GF-D8 (cell line): ENCODE measurements around the gene COMMD8.

Source experiments
- DNase-seq: peaks from one replicate; lab custom pipeline; 2025; lab: John Stamatoyannopoulos, UW

The COMMD8 gene

DNA sequence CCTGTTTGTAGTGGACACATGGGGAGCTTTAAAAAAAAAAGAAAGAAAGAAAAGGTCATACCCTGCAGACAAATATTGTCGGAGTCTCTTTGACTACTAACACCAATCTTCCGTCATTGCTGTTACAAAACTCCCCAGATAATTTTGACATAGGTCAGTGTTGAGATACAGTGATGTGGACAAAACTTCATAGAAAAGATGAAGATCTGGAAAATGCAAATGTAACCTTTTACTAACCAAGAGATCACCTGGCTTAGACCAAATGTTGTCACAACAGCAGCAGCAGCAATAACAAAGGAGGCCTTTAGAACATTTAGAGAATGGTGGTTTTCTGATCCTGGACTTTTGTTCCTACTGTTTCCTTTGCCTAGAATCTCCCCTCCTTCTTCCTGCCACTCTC is 8.1 kb upstream of the COMMD8 start:
- no peak for DNase-seq

DNA sequence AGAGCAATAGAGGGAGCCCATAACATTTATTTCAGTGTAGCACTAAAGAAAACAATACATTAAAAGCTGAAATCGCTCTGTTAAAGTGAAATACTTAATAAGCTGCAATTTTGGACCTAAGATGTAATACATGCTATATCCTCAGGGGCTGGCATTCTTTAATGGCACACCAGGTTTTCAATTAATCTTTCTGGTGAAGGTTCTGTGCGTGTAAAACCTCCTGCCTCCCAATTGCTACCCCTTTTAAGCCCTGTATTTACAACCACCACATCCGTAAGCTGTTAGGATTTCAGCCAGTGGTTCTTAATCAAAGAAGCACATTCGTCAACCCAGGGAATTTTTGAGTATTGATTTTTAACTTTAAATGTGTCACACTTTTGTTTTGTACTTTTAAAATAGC is 7.6 kb upstream of the COMMD8 start:
- no peak for DNase-seq

DNA sequence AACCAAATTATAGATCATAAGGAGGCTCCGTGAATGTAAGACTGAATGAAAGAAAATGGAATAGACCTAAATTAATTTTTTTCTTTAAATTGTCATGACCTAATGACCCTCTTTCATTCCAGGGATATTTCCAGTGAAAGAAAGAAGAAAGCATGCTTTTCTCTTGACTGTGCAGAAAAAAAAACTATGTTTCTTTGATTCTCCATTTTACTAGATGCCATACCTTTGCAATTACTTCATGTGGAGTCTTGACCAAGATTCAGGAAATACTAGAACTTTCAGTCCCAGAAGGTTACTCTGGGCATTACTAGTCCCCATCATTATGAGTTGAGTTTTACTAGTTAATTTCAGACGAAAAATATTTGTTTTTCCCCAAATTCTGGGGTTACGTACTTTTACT is 6.4 kb upstream of the COMMD8 start:
- DNase-seq = no peak

DNA sequence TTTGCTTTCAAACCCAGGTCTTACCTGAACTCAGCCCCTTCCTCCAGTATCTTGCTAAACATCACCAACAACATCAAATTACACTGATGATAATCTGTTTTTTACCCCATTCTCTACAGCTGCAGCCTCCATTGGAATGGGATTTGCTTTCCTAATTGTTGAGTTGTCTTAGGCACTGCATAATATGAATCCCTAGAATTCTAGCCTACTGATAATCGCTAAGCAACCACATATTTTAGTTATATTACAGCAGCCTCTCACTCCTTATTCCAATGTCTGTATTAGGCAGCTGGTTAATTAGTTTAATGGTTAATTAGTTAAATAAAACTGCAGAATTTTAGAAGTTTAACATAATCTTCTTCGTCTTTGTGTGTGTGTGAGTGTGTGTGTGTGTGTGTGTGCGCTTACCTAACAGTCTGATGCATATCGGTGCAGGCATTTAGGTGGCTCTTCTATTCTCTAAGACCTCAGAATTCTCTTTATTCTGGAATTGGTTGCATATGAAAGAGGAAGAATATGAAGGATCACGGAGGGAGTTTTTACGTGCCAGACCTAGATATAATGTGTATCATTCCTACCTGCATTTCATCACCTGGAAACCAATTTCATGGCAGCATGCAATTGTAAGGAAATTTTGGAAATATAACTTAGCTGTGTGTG is 5.3 kb upstream of the COMMD8 start:
- DNase-seq = no peak

DNA sequence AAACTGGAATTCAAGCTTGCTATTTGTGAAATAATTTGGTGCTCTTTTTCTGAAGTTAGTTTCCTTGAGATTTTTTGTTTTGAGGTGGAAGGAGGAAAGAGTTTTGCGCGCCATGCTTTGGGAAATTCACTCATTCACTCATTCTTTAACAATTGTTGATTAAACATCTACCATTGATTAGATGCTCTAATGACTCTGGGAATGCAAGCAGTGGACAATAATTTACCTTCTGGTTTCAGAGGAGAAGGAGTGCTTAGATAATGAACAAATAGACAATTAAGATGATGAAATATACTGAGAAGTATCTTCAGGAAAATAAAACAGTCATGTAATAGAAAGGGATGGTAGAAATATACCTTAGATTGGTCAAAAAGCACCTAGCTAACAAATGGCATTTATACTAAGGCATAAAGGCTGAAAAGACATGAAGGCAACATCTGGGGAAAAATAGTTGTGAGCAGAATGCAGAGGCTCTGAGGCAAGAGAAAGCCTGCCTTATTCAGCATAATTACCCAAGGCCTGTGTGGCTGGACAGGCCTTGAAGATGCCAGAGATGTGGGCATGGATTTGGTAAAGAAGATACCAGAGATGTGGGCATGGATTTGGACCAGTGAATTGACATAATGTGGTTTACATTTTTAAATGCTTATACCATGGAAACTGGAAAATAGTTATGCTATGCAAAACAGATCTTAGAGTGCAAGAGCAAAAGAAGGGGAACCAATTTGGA is 2.7 kb upstream of the COMMD8 start:
- no peak for DNase-seq

DNA sequence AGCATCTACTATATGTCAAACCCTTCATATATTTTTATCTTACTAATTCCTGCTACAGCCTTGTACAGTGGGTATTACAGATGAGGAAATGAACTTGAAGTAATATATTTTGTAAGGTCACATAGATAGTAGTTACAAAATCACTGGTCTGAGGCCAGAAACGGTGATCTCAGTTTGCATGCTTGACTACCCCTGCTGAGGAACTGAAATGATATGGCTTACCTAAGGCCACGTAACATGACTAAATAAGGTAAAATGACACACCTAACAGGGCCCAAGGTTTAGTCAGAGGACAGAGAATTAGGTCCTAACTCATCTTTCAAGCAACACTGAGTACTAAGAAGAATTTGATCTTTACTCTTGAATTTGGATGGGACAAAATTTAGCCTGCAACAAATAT is 1.5 kb upstream of the COMMD8 start:
- peak; percentile 83 for DNase-seq

DNA sequence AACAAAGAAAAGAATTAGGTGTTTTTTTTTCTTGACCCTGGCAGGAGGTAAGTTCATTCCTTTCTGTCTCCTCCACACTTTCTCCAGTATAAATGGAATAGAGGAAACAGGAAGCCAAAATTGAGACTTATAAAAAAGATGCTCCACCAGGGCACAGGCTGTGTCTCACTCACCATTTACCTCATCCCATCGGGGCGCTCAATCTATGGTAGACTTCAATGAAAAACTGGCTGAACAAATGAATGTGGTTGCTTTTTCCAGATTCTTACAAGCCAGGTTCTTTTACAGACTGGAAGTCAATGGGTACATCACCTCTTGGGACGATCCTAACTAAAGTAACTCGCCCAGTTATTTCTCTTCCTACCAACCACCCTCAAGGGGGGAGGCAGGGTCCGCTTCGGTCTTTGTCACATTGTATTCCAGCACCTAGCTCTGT is 685 bp downstream of the COMMD8 start:
- no peak for DNase-seq

DNA sequence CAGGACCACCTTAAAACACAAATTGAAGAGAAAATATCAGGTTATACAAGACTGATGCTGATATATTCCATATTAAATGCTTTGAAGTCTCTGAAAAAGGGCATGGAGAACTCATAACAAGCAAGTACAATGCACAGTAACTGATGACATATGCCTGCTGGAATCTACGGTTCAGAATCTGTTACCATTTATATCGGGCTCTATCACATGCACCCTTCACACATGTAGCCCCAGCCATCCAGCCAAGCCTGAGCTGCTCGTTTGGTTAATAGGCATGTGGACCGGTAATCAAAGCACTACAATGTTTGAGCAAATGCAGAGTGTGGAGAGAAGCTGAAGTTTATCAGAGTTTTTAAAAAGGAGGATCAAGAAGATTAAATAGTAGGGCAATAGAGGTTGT is 11.8 kb downstream of the COMMD8 start:
- DNase-seq = no peak

DNA sequence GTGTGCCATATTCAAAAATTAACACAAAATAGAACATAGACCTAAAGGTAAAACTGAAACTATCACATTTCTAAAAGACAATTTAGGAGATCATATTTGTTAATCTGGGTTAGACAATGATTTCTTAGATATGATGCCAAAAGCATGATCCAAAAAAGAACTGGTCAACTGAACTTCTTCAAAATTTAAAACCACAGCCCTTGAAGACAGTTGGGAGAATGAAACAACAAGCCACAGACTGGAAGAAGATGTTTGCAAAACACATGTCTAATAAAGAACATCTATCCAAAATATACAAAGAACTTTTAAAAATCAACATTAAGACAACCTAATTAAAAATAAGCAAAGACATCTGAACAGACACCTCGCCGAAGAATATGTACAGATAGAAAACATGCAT is 19.5 kb downstream of the COMMD8 start:
- DNase-seq = no peak

DNA sequence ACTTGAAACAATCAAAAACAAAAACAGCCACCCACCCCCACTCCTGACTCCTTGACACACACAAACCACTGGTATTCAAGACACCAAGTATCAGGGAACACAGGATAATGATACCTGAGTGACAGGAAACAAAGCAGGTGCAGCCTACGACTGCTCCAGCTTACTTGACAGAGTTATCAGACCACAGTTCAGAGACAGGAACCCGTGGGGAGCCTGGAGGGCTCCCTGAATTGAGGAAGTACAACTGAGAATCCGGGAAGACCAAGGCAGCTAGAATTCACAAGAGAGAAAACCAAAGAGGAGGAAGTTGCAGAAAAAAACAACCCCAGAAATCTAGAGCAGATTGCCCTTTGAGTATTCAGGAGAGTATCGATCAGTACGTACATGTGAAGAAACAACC is 20.5 kb downstream of the COMMD8 start:
- DNase-seq = peak; percentile 79

DNA sequence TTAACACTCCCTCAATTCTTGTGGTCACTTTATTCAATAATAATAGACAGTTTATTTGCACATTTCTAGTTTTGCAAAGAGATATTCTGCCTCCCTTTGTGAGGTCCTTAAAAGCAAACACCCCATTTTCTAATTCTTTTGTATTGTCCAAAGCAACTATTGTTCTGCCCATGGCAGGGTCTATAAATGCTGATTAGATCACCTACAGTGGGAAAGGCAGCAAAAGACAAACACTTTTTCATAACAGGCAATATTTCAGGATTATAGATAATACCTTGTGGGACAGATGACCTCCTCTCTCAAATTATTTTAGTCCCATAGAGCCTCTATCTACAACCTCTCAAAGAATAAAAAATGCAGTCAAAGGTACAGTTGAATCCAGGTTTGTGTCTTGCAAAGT is 28.6 kb downstream of the COMMD8 start:
- DNase-seq = no peak

DNA sequence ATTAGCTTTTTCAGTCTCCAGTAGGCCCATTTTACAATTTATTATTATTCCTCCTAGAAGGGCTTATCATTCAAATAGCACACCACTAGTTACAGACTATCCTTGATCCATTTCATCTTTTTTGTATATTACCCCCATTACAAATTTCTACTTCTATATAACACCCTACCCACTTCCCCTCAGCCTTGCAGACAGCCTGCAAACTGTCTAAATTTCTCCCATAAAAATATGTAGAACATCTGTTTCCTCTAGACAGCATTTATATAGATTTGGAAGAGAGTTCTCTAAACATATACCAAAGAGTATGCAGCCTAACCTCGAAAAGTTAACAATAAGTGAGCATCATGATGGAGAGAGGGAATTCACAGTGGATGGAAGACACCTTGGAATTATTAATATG is 30.8 kb downstream of the COMMD8 start:
- no peak for DNase-seq

DNA sequence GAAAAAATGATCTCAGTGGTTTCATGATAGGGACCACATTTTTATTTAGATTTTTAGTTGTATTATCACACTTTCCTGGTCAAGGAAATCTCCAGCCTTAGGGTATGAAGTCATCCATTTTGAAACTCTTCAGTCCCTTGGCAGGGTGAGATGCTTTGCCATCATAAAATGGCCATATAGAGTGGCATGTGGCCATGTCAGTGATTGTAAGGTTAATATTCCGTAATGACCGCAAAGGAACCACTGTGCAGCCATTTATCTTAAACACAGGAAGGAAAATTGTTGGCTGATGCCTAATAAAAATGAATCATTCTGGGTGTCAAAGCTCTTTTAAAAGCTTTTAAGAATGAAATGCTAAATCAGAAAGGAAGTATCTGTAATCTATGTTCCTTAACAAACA is 35.6 kb downstream of the COMMD8 start:
- DNase-seq = no peak

DNA sequence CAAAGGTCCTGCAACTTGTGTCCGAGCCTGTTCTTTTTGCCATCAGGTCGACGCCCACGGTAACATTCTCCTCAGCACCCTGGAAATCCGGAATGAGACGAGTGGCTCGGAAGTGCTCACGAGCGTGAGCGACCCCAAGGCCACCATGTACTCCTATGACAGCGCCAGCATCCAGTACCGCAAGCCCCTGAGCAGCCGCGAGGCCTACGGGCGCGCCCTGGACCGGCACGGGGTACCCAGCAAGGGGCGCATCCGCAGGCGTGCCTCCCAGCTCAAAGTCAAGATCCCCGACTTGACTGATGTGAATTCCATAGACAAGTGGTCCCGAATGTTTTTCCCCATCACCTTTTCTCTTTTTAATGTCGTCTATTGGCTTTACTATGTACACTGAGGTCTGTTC is 37.9 kb downstream of the COMMD8 start:
- DNase-seq = no peak

DNA sequence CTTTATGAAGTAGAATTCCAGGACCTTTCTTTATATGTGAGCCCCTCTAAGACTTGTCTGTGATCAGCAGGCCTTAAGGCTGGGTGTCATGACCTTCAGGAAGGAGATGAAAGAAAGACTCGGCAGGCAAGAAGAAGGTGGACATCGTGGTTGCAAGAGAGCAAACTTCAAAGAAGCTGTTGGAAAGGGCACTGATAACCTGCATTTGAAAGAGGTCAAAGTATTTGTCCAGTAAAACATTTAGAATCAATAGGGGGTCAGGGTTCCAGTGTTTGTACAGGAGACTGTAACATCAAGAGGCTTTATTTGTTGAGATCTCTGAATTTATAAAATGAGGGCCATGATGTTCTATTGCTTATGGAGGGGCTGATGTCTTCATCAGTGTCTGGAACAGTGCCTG is 44.2 kb downstream of the COMMD8 start:
- no peak for DNase-seq

DNA sequence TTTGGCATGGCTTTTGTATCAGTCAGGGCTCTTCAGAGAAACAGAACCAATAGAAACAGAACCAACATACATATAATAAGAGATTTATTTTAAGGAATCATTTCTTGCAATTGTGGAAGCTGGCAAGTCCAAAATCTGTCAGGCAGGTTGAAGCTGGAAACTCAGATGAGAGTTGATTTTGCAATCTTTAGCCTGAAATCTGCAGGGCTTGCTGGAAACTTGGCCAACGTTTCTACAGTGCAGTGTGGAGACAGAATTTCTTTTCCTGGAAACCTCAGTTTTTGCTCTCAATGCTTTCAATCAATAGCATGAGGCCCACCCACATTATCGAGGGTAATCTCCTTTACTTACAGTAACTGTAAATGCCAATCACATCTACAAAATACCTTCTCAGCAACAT is 45.4 kb downstream of the COMMD8 start:
- DNase-seq = no peak

DNA sequence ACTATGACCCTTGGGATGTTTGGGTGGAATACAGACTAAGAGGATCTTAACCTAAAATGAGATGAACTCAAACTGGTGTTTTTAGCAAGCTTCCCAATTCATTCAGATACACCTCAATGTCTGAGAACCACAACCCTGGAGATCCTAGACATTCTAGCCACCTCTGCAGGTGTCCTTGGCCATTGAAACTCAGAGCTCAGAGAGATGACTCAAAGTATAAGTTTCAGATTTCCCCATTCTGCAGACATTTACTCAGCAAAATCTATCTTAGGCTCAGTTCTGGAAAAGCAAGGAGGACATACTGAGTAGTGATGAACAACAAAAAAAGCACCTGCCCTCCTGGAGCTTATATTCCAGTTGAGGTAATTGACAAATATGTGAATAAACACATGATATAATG is 47.8 kb downstream of the COMMD8 start:
- no peak for DNase-seq

DNA sequence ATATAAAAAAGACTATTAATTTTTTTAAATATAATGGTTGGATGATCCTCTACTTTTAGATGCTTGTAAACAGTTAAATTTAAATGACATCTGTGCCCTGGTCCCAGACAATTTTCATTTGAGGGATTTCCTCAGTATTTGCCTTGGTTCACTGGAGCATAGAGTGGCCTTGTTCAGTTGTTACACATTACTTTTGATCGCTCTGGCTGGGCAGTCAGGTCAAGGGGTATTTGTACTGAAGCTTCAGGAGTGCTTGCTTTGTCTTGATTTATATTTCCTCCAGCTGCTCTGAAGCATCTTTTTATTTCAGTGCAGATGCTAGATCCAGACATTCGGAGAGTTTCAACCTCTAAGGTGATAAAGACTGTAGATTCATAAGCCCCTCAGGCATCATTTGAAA is 50.0 kb downstream of the COMMD8 start:
- no peak for DNase-seq

DNA sequence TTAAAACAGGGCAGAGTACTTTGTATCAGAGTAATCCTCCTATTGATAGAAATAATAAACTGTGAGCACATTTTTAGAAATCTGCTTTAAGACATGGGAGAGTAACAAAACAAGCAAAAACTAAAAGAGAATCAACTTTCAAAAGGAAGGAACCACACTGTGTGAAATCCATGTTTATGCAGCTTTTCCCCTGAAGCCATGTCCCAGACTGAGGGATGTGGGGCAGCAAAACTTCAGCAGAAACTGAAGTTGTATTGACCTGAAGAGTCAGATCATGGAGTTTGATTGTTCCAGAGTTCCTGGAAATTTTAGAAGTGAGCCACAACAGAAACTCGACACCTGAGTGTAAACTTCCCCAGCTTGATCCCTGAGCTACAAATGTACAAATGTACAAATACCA is 53.2 kb downstream of the COMMD8 start:
- no peak for DNase-seq

DNA sequence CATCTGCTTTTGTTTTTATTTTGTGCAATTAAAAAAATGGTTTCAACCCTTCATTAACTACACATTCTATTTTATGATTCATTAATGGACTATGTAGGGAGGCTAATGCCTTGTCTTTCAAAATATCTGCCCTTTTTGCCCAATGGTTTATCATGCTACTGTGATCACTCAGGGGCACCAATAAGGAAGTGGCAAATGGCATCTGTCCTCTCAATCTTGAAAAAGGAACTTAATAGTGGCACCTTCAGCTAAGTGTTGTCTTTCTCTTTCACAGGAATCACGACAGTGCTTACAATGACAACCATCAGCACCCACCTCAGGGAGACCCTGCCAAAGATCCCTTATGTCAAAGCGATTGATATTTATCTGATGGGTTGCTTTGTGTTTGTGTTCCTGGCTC is 57.1 kb downstream of the COMMD8 start:
- no peak for DNase-seq
